SK-N-SH (cell line): ENCODE results near the gene KSR2. TPM values are rescaled to one million over a fixed set of nuclear protein-coding genes. Genes with fewer than 3 reads are reported as not detected.

ENCODE experiments used
- CTCF ChIA-PET: fragments of 300-600, 350-600 bp; formaldehyde crosslinking; extraction: SDS; loops from one replicate; lab custom pipeline; 2021; lab: Yijun Ruan, JAX
- POLR2A ChIA-PET: fragments of 350-600 bp; sonication (Branson Sonifier 250); formaldehyde crosslinking; extraction: SDS; loops from one replicate; lab custom pipeline; 2020; ENCODE audit warnings: antibody characterized with exemption, inconsistent platforms; lab: Yijun Ruan, JAX
- DNase-seq: peaks from one replicate; pipeline ENCODE4 v3.0.0; 2012
- H2AFZ ChIP-seq: fragments of 200-600 bp; sonication (generic); 2 replicates; pipeline ENCODE4 v1.8.1; 2016; ENCODE audit warnings: antibody characterized with exemption, mild to moderate bottlenecking, low read depth
- H3F3A ChIP-seq: fragments of 200-600 bp; sonication (generic); replicated peaks from 2 replicates; pipeline ENCODE3; 2016; ENCODE audit warnings: antibody characterized with exemption, mild to moderate bottlenecking; ENCODE audit not compliant: insufficient read depth
- H3K27ac ChIP-seq, 2 experiments: fragments of 200-500 bp in 1 of 2; fragments of 200-600 bp in 1 of 2; sonication (Bioruptor generic) in 1 of 2; sonication (generic), shearing (Covaris generic) in 1 of 2; 2 replicates each; pipeline versions ENCODE4 v1.5.1 to v1.6.1; 2014 to 2016; ENCODE audit warnings: low read depth in 2 of 2, inconsistent platforms in 1 of 2, low read length in 1 of 2, mild to moderate bottlenecking in 1 of 2, mixed read lengths in 1 of 2
- H3K27me3 ChIP-seq: fragments of 200-600 bp; sonication (generic), shearing (Covaris generic); 2 replicates; pipeline ENCODE4 v1.6.1; 2016; ENCODE audit warnings: mixed run types; ENCODE audit not compliant: insufficient read depth
- H3K36me3 ChIP-seq, 2 experiments: fragments of 200-500 bp in 1 of 2; fragments of 200-600 bp in 1 of 2; sonication (Bioruptor generic) in 1 of 2; sonication (generic) in 1 of 2; replicated peaks in 1 of 2; 2 replicates each; pipeline versions ENCODE3 to v1.5.1; 2014 to 2016; ENCODE audit warnings: low read length in 1 of 2, mild to moderate bottlenecking in 1 of 2; ENCODE audit not compliant: insufficient read depth in 2 of 2, control insufficient read depth in 1 of 2
- H3K4me1 ChIP-seq, 2 experiments: fragments of 200-500 bp in 1 of 2; fragments of 200-600 bp in 1 of 2; sonication (Bioruptor generic) in 1 of 2; sonication (generic), shearing (Covaris generic) in 1 of 2; 2 replicates each; pipeline versions ENCODE4 v1.5.1 to v1.6.1; 2014 to 2016; ENCODE audit warnings: low read depth in 1 of 2, low read length in 1 of 2, mixed run types in 1 of 2; ENCODE audit not compliant: insufficient read depth in 2 of 2, control insufficient read depth in 1 of 2
- H3K4me2 ChIP-seq: fragments of 200-600 bp; sonication (generic), shearing (Covaris generic); 2 replicates; pipeline ENCODE4 v1.6.1; 2017; ENCODE audit warnings: mixed run types
- H3K4me3 ChIP-seq, 2 experiments: fragments of 200-500 bp in 1 of 2; fragments of 200-600 bp in 1 of 2; sonication (Bioruptor generic) in 1 of 2; sonication (generic), shearing (Covaris generic) in 1 of 2; 2 replicates each; pipeline versions ENCODE4 v1.5.1 to v1.8.1; 2014 to 2016; ENCODE audit warnings: low read depth in 2 of 2, inconsistent platforms in 1 of 2, low read length in 1 of 2, mild to moderate bottlenecking in 1 of 2, mixed read lengths in 1 of 2, moderate library complexity in 1 of 2
- H3K79me2 ChIP-seq: fragments of 200-600 bp; sonication (generic); 2 replicates; pipeline ENCODE4 v1.8.1; 2017; ENCODE audit warnings: mild to moderate bottlenecking; ENCODE audit not compliant: insufficient read depth
- H3K9ac ChIP-seq: fragments of 200-600 bp; sonication (generic); 2 replicates; pipeline ENCODE4 v1.6.1; 2017; ENCODE audit warnings: mixed run types
- H3K9me2 ChIP-seq: fragments of 200-600 bp; sonication (generic); 2 replicates; pipeline ENCODE4 v1.6.1; 2017; ENCODE audit warnings: mixed run types
- H3K9me3 ChIP-seq: fragments of 200-600 bp; sonication (generic); 2 replicates; pipeline ENCODE4 v1.6.1; 2017; ENCODE audit warnings: mixed run types, mild to moderate bottlenecking, moderate library complexity
- H4K20me1 ChIP-seq: fragments of 200-600 bp; sonication (generic); 2 replicates; pipeline ENCODE4 v1.6.1; 2017; ENCODE audit warnings: mild to moderate bottlenecking, mixed run types; ENCODE audit not compliant: insufficient read depth
- CHD2 ChIP-seq: fragments of 150-350 bp; IDR thresholded peaks from 2 replicates; pipeline ENCODE4 v1.6.1; 2018; ENCODE audit warnings: low read length; ENCODE audit not compliant: partially characterized antibody
- EP300 ChIP-seq, 2 experiments: IDR thresholded peaks; 2 replicates each; pipeline versions ENCODE4 v1.4.0 to v1.6.1; 2012; ENCODE audit warnings: borderline replicate concordance in 1 of 2, low read depth in 1 of 2, low read length in 1 of 2
- EZH2phosphoT487 ChIP-seq: fragments of 200-600 bp; sonication (generic); IDR thresholded peaks from 2 replicates; pipeline ENCODE4 v1.6.1; 2017; ENCODE audit warnings: low read depth, mixed run types, mild to moderate bottlenecking, antibody characterized with exemption, moderate library complexity, borderline replicate concordance
- FOSL2 ChIP-seq: IDR thresholded peaks from 2 replicates; pipeline ENCODE4 v1.4.0; 2012; ENCODE audit warnings: low read depth, mild to moderate bottlenecking, moderate library complexity, borderline replicate concordance
- GABPA ChIP-seq: IDR thresholded peaks from 2 replicates; pipeline ENCODE4 v1.4.0; 2012; ENCODE audit warnings: low read depth, mild to moderate bottlenecking
- MEF2A ChIP-seq: IDR thresholded peaks from 2 replicates; pipeline ENCODE4 v1.4.0; 2012; ENCODE audit warnings: low read depth, borderline replicate concordance
- POLR2AphosphoS5 ChIP-seq: IDR thresholded peaks from 2 replicates; pipeline ENCODE4 v1.6.1; 2012; ENCODE audit warnings: low read depth, low read length
- SIN3A ChIP-seq: IDR thresholded peaks from 2 replicates; pipeline ENCODE4 v1.6.1; 2012; ENCODE audit warnings: low read depth, mild to moderate bottlenecking, low read length, moderate library complexity, borderline replicate concordance
- SMC3 ChIP-seq: IDR thresholded peaks from 2 replicates; pipeline ENCODE4 v1.6.1; 2012; ENCODE audit warnings: low read depth, low read length, improper control_type of control experiment
- TAF1 ChIP-seq: IDR thresholded peaks from 2 replicates; pipeline ENCODE4 v1.6.1; 2012; ENCODE audit warnings: low read depth, mild to moderate bottlenecking, low read length, moderate library complexity, borderline replicate concordance
- TEAD4 ChIP-seq: IDR thresholded peaks from 2 replicates; pipeline ENCODE4 v1.4.0; 2012; ENCODE audit warnings: mild to moderate bottlenecking, borderline replicate concordance; ENCODE audit not compliant: insufficient read depth
- USF1 ChIP-seq: IDR thresholded peaks from 2 replicates; pipeline ENCODE4 v1.4.0; 2012; ENCODE audit warnings: low read depth, borderline replicate concordance
- USF2 ChIP-seq: fragments of 150-350 bp; IDR thresholded peaks from 2 replicates; pipeline ENCODE4 v1.6.1; 2017; ENCODE audit warnings: antibody characterized with exemption, low read length, low read depth, borderline replicate concordance
- YY1 ChIP-seq: IDR thresholded peaks from 2 replicates; pipeline ENCODE4 v1.4.0; 2012; ENCODE audit warnings: low read depth, mild to moderate bottlenecking
- WGBS: methylation state at CpG from one replicate; pipeline ENCODE4 v1.1.6; 2017; ENCODE audit warnings: low lambda C conversion rate; 5-methylcytosine and 5-hydroxymethylcytosine counted together
- polyA plus RNA-seq, 3 experiments: library from polyadenylated mRNA; depleted of rRNA; stranded (reverse); fragments of >200 nt; gene quantifications; 2 replicates each; pipeline ENCODE4 v1.2.3, GENCODE V29; 2012
- TF ChIP-seq, protein P1 (sequence below): IDR thresholded peaks from 2 replicates; pipeline ENCODE4 v1.4.0; 2012; ENCODE audit warnings: low read depth
- TF ChIP-seq, protein P2 (sequence below): fragments of 200-600 bp; sonication (generic); IDR thresholded peaks from 2 replicates; pipeline ENCODE4 v1.6.1; 2017; ENCODE audit warnings: antibody characterized with exemption, mild to moderate bottlenecking, moderate library complexity

The KSR2 gene
- polyA plus RNA-seq, 1 of the 3 experiments (the other 2 are of a cell fraction): 0.12 TPM

DNA sequence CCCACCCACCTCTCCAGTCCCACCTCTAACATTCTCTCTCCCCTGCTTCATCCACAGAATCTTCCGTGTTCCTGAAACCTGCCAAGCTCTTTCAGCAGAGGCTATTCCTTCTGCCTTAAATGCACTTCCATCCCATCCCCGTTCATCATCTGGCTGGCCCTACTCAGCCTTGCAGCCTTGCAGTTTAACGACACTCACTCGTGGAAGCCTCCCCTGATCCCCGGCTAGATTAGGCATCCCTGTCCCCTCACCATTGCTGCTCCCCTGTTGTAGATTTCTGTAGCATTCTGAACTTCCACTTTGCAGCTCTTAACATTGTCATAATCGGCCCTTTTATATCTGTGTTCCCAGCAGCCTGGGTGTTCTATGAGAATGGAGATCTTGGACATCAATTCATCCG is 326.9 kb downstream of the KSR2 start:
- Histone ChIP-seq H4K20me1 (no peaks in the 10 kb centered on the region), H2AFZ (no peak overlapping the region), H3K9ac (no peak overlapping the region), H3K27ac (no peak overlapping the region), H3K4me2 (no peak overlapping the region), H3K79me2 (no peaks in the 10 kb centered on the region), H3K9me3 (no peaks in the 10 kb centered on the region), H3K36me3 (peaks cover 0 to 2% of the 10 kb centered on the region in 2 experiments), H3K27me3 (no peaks in the 10 kb centered on the region), H3K9me2 (no peaks in the 10 kb centered on the region), H3F3A (no peaks in the 10 kb centered on the region), H3K4me3 (no peak overlapping the region), H3K4me1 (peaks cover 0 to 12% of the 10 kb centered on the region in 2 experiments; a peak in 1 of 4 replicates)
- ChIA-PET CTCF (interaction anchor here (0.8 to 1.3 kb wide), 3 partner anchors 11 to 275 kb away, joined by 3 read pairs; no protein-coding TSS in a partner anchor), POLR2A (no interaction called here)
- WGBS: 52% methylated on average over 7 of the region's 7 CpGs
- DNase-seq: no peak
- TF ChIP-seq SMC3: no peak
- no peak for TF ChIP-seq GABPA
- TF ChIP-seq TAF1: no peak
- TF ChIP-seq EP300 (IDR thresholded peaks at IDR 0.05; ENCODE audit: borderline replicate concordance in 1 of 2, low read depth in 1 of 2, low read length in 1 of 2): no peak
- TF ChIP-seq, protein P1, sequence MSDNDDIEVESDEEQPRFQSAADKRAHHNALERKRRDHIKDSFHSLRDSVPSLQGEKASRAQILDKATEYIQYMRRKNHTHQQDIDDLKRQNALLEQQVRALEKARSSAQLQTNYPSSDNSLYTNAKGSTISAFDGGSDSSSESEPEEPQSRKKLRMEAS: no peak
- TF ChIP-seq USF1: no peak
- no peak for TF ChIP-seq POLR2AphosphoS5
- no peak for TF ChIP-seq YY1
- TF ChIP-seq TEAD4: no peak
- TF ChIP-seq EZH2phosphoT487: no peak
- no peak for TF ChIP-seq MEF2A
- TF ChIP-seq, protein P2, sequence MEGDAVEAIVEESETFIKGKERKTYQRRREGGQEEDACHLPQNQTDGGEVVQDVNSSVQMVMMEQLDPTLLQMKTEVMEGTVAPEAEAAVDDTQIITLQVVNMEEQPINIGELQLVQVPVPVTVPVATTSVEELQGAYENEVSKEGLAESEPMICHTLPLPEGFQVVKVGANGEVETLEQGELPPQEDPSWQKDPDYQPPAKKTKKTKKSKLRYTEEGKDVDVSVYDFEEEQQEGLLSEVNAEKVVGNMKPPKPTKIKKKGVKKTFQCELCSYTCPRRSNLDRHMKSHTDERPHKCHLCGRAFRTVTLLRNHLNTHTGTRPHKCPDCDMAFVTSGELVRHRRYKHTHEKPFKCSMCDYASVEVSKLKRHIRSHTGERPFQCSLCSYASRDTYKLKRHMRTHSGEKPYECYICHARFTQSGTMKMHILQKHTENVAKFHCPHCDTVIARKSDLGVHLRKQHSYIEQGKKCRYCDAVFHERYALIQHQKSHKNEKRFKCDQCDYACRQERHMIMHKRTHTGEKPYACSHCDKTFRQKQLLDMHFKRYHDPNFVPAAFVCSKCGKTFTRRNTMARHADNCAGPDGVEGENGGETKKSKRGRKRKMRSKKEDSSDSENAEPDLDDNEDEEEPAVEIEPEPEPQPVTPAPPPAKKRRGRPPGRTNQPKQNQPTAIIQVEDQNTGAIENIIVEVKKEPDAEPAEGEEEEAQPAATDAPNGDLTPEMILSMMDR: no peak
- no peak for TF ChIP-seq FOSL2
- no peak for TF ChIP-seq CHD2

DNA sequence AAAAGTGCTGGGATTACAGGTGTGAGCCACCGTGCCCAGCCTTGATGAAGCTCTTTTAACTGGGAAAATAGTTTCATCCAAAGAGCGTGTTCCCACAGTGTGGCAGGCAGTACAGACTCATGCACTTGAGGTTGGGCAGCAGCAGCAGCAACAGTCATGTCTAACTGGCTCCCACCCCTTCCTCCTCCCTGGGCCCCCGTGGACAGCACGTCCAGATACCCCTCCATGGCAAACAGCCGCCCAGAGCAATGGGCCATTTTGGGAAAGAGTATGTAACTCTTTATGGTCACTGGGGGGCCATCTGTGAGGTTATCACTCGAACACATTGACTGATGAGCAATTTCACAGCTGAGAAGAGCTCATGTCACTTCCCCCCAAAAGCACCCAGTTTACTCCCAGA is 328.3 kb downstream of the KSR2 start:
- no peak overlapping the region for H3K4me3 ChIP-seq
- POLR2A ChIA-PET: no interaction called here
- H3K36me3 ChIP-seq: peaks cover 0 to 2% of the 10 kb centered on the region in 2 experiments
- peaks cover 0 to 9% of the 10 kb centered on the region in 2 experiments; a peak in 1 of 4 replicates for H3K4me1 ChIP-seq
- no peaks in the 10 kb centered on the region for H3K79me2 ChIP-seq
- DNase-seq: no peak
- no peaks in the 10 kb centered on the region for H3K9me2 ChIP-seq
- H3K9ac ChIP-seq: no peak overlapping the region
- peaks cover 3% of the 10 kb centered on the region for H3F3A ChIP-seq
- no peaks in the 10 kb centered on the region for H3K9me3 ChIP-seq
- CTCF ChIA-PET: no interaction called here
- no peak overlapping the region for H3K27ac ChIP-seq
- WGBS: 83% methylated on average over 4 of the region's 6 CpGs
- H3K4me2 ChIP-seq: no peak overlapping the region
- no peaks in the 10 kb centered on the region for H3K27me3 ChIP-seq
- H4K20me1 ChIP-seq: no peaks in the 10 kb centered on the region
- TF ChIP-seq USF2: no peak
- no peak for TF ChIP-seq SIN3A
- no peak overlapping the region for H2AFZ ChIP-seq
